ELR (cell line): ENCODE measurements around the gene ADD1.
"Not testable (repeated sequence)": the region's sequence is repeated elsewhere in the genome, so short reads cannot be mapped to it uniquely, and the experiment has no call there.

Experiments used
- DNase-seq: peaks from one replicate; pipeline ENCODE4 v3.0.0-alpha.2; 2015; ENCODE audit warnings: low read depth

ADD1 gene

GRCh38 chr4:2944586-2945526 is 101.2 kb downstream of the ADD1 start:
- no peak for DNase-seq

- not testable (repeated sequence) for DNase-seq
These were observed 102.3 kb downstream of the ADD1 start for GRCh38 chr4:2945619-2946604.

GRCh38 chr4:2946812-2947600 is 103.4 kb downstream of the ADD1 start:
- DNase-seq: peak; percentile 24

GRCh38 chr4:2947926-2948325 is 104.3 kb downstream of the ADD1 start:
- DNase-seq: no peak

GRCh38 chr4:2948895-2949781 is 105.5 kb downstream of the ADD1 start:
- DNase-seq: peak; percentile 44

GRCh38 chr4:2949782-2950125 is 106.1 kb downstream of the ADD1 start:
- no peak for DNase-seq

- DNase-seq: no peak
These were observed 106.8 kb downstream of the ADD1 start for GRCh38 chr4:2950221-2950989.

- DNase-seq: no peak
These were observed 109.9 kb downstream of the ADD1 start for GRCh38 chr4:2953496-2953895.

- no peak for DNase-seq
These were observed 110.9 kb downstream of the ADD1 start for GRCh38 chr4:2954358-2955185.

GRCh38 chr4:2955186-2956044 is 111.8 kb downstream of the ADD1 start:
- DNase-seq: not testable (repeated sequence)

- peak; percentile 45 for DNase-seq
These were observed 114.8 kb downstream of the ADD1 start for GRCh38 chr4:2958446-2958845.

GRCh38 chr4:2960450-2960849 is 116.8 kb downstream of the ADD1 start:
- not testable (repeated sequence) for DNase-seq

GRCh38 chr4:2961421-2961810 is 117.8 kb downstream of the ADD1 start:
- DNase-seq: no peak

GRCh38 chr4:2961811-2962441 is 118.3 kb downstream of the ADD1 start:
- peak; percentile 39 for DNase-seq

GRCh38 chr4:2962614-2963174 is 119.0 kb downstream of the ADD1 start:
- peak; percentile 62 for DNase-seq

- peak; percentile 98 for DNase-seq
These were observed 119.7 kb downstream of the ADD1 start, which contains the start of the genes GRK4 and NOP14 for GRCh38 chr4:2963175-2963965. Gene GRK4, plus strand, starts transcription at chr4:2963571. Its CDS starts 500 bp downstream, at chr4:2964071. Gene NOP14, minus strand, starts transcription at chr4:2963406. Its CDS starts 87 bp downstream, at chr4:2963319.
